Measurements from ENCODE around the gene TNS3.
"Not testable (repeated sequence)": the region's sequence is repeated elsewhere in the genome, so short reads cannot be mapped to it uniquely, and the experiment has no call there.

Gene TNS3

DNA sequence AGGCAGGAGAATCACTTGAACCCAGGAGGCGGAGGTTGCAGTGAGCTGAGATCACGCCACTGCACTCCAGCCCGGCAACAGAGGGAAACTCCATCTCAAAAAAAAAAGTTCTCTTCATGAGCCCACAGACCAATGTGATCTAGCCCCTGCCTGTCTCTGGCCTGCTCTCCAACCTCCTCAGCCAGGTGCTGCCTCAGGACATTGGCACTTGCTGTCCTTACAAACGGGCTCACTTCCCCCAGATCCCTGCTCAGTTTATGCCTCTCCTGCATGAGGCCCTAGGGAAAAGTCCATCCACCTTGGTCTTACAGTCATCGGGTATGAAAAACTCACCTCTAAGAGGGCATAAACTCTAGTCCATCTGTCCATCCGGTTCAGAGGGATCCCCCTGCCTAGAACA, 32.5 kb downstream of the TNS3 start:
- no peaks in the 10 kb centered on the region for H3K36me3 ChIP-seq (ENCODE audit: control insufficient read depth in 2 of 2, insufficient read depth in 2 of 2, low read length in 2 of 2)
- H3K9me3 ChIP-seq (ENCODE audit: control insufficient read depth in 2 of 2, low read length in 2 of 2): no peaks in the 10 kb centered on the region
- peaks cover 14% of the 10 kb centered on the region for H3K4me1 ChIP-seq (ENCODE audit: control insufficient read depth, insufficient read depth, low read length)
- H3K4me3 ChIP-seq (ENCODE audit: low read length in 2 of 2): no peak overlapping the region
- no peaks in the 10 kb centered on the region for H3K27me3 ChIP-seq (ENCODE audit: control insufficient read depth in 1 of 2, insufficient read depth in 2 of 2, low read length in 2 of 2)
- H3K27ac ChIP-seq (ENCODE audit: low read length): no peak overlapping the region
- no peak overlapping the region for H3K9ac ChIP-seq (ENCODE audit: low read length in 2 of 2)

DNA sequence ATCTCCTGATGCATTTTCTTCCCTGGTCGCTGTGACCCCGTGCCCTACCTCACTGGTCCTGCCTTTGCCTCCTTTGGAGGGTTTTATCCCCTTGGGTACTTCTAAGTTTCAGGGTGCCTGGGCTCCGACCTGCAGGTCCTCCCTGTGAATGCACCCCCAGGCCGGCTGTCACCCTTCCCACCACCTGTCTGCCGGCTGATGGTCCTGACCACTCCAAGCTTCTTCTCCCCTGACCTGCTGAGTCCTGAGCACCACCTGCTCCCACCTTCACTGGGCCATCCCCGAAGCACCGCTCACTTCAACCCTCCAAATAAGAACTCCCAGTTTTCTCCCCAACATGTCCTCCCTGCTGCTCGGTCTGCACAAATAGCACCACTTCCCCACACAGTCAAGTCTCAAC, 33.4 kb downstream of the TNS3 start:
- Histone ChIP-seq H3K36me3 (ENCODE audit: control insufficient read depth in 2 of 2, insufficient read depth in 2 of 2, low read length in 2 of 2) (no peaks in the 10 kb centered on the region), H3K27me3 (ENCODE audit: control insufficient read depth in 1 of 2, insufficient read depth in 2 of 2, low read length in 2 of 2) (no peaks in the 10 kb centered on the region), H3K4me3 (ENCODE audit: low read length in 2 of 2) (no peak overlapping the region), H3K27ac (ENCODE audit: low read length) (no peak overlapping the region), H3K4me1 (ENCODE audit: control insufficient read depth, insufficient read depth, low read length) (peaks cover 14% of the 10 kb centered on the region), H3K9me3 (ENCODE audit: control insufficient read depth in 2 of 2, low read length in 2 of 2) (no peaks in the 10 kb centered on the region), H3K9ac (ENCODE audit: low read length in 2 of 2) (no peak overlapping the region)

DNA sequence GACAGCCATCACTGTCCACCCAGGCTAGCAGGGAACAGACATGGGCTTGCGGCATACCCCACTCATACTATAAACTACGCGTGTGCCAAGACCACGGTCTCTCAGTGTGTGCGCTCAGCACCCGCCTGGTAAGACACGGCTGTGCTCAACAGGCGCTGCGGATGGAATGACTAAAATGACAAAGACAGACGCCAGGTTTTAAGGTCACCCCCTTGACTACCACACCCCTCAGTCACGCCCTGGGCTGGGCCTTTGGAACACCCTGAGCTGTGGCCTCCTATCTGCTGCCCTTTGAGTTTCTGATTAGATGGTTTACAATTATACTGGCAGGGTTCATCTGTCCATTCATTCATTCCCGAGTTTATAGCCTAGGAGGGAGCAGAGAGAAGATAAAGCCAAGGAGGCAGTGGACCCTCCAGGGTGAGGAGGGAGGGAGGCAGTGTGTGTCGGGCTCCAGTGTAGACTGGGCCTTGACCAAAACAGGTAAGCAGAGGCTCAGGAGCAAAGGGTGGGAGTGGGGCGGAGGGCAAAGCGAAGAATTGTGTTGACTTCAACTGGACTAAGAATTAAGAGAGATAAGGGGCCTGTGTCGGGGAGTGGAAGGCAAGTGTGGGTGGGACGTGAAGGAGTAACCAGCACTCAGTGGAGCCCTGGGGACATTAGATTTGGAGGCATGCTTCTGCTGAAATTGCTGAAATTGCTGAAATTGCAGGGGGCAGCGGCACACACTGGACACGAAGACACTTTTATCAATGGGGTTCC, 35.0 kb downstream of the TNS3 start:
- Histone ChIP-seq H3K9ac (ENCODE audit: low read length in 2 of 2) (no peak overlapping the region), H3K4me1 (ENCODE audit: control insufficient read depth, insufficient read depth, low read length) (peaks cover 14% of the 10 kb centered on the region), H3K9me3 (ENCODE audit: control insufficient read depth in 2 of 2, low read length in 2 of 2) (no peaks in the 10 kb centered on the region), H3K27me3 (ENCODE audit: control insufficient read depth in 1 of 2, insufficient read depth in 2 of 2, low read length in 2 of 2) (no peaks in the 10 kb centered on the region), H3K27ac (ENCODE audit: low read length) (no peak overlapping the region), H3K36me3 (ENCODE audit: control insufficient read depth in 2 of 2, insufficient read depth in 2 of 2, low read length in 2 of 2) (no peaks in the 10 kb centered on the region), H3K4me3 (ENCODE audit: low read length in 2 of 2) (no peak overlapping the region)

DNA sequence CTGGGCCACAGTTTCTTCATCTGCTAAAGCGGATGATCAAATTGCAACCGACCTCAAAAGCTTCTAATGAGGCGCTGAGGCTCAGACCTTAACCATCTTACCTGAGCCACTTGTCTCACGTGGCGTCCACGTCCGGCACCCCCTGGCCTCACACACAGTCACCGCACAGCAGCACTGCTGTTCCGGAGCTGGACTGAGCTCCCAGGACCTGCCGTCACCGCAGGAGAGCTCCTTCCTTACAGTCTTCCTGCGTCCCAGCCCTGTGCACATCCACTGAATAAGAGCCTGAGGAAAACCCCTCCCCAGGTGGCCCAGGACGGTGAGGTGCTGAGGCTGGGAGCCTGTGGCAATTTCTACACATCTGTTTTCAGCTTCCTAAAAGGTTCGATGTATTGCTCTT, 35.7 kb downstream of the TNS3 start:
- Histone ChIP-seq H3K27ac (ENCODE audit: low read length) (no peak overlapping the region), H3K9ac (ENCODE audit: low read length in 2 of 2) (no peak overlapping the region), H3K4me1 (ENCODE audit: control insufficient read depth, insufficient read depth, low read length) (peaks cover 7% of the 10 kb centered on the region)

DNA sequence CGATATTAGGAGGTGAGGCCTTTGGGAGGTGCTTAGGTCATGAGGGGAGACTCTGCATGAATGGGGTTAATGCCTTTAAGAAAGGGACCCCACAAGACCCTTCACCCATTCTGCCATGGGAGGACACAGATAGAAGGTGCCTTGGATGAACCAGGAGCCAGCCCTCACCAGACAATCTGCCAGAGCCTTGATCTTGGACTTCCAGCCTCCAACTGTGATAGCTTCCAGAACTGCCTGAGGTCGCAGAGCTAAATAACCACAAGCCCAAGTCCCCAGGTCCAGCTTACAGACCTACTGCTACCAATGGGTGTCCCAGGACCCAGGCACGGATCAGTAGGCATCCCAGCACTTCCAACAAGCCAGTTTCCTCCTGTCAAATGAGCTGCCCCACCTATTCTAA, 37.5 kb downstream of the TNS3 start:
- Histone ChIP-seq H3K9ac (ENCODE audit: low read length in 2 of 2) (no peak overlapping the region), H3K27me3 (ENCODE audit: control insufficient read depth in 1 of 2, insufficient read depth in 2 of 2, low read length in 2 of 2) (no peaks in the 10 kb centered on the region), H3K4me1 (ENCODE audit: control insufficient read depth, insufficient read depth, low read length) (peaks cover 2% of the 10 kb centered on the region), H3K27ac (ENCODE audit: low read length) (no peak overlapping the region), H3K36me3 (ENCODE audit: control insufficient read depth in 2 of 2, insufficient read depth in 2 of 2, low read length in 2 of 2) (no peaks in the 10 kb centered on the region), H3K4me3 (ENCODE audit: low read length in 2 of 2) (no peak overlapping the region), H3K9me3 (ENCODE audit: control insufficient read depth in 2 of 2, low read length in 2 of 2) (no peaks in the 10 kb centered on the region)

More for the DNA sequence above, 35.7 kb downstream of the TNS3 start:
- no peaks in the 10 kb centered on the region for H3K36me3 ChIP-seq (ENCODE audit: control insufficient read depth in 2 of 2, insufficient read depth in 2 of 2, low read length in 2 of 2)
- no peak overlapping the region for H3K4me3 ChIP-seq (ENCODE audit: low read length in 2 of 2)
- H3K9me3 ChIP-seq (ENCODE audit: control insufficient read depth in 2 of 2, low read length in 2 of 2): no peaks in the 10 kb centered on the region
- H3K27me3 ChIP-seq (ENCODE audit: control insufficient read depth in 1 of 2, insufficient read depth in 2 of 2, low read length in 2 of 2): no peaks in the 10 kb centered on the region

DNA sequence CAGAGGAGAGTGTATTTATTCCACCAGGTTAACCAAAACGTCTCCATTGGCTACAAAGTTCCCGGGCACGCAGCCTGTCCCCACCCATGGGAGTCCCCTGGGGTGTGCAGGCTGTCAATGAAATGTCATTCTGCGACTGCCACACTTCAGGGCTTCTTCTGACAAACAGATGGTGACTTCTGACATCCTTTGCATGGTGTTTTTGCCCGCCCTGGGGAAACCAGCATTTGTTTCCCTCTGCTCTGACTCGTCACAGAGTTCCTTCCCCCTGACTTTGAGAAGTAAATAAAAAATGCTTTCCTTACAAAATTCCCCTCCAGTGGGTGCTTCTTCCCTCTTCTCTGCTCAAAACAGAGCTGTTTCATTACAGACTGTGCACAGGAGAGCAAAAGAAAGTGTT, 38.2 kb downstream of the TNS3 start:
- Histone ChIP-seq H3K36me3 (ENCODE audit: control insufficient read depth in 2 of 2, insufficient read depth in 2 of 2, low read length in 2 of 2) (no peaks in the 10 kb centered on the region), H3K4me3 (ENCODE audit: low read length in 2 of 2) (no peak overlapping the region), H3K4me1 (ENCODE audit: control insufficient read depth, insufficient read depth, low read length) (peaks cover 3% of the 10 kb centered on the region), H3K27ac (ENCODE audit: low read length) (no peak overlapping the region), H3K9me3 (ENCODE audit: control insufficient read depth in 2 of 2, low read length in 2 of 2) (no peaks in the 10 kb centered on the region), H3K9ac (ENCODE audit: low read length in 2 of 2) (no peak overlapping the region), H3K27me3 (ENCODE audit: control insufficient read depth in 1 of 2, insufficient read depth in 2 of 2, low read length in 2 of 2) (no peaks in the 10 kb centered on the region)

DNA sequence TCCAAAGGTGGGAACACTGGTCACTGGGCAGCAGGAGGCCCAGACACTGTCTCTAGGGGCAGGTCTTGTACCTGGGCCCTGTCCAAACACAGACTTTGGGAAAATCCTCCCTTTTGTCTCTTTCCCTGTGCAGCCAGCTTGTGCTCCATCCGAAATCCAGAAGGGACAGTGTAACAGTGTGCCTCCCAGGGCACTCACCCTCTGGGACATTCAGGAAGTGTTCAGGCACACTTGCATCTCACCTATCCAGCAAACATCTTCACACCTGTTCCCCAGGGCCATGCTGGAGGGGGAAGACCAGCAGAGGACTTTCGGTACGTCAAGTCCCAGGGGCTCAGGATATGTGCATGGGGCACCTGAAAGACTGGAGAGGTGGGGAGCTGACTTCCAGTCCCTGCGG, 38.9 kb downstream of the TNS3 start:
- Histone ChIP-seq H3K9ac (ENCODE audit: low read length in 2 of 2) (no peak overlapping the region), H3K36me3 (ENCODE audit: control insufficient read depth in 2 of 2, insufficient read depth in 2 of 2, low read length in 2 of 2) (no peaks in the 10 kb centered on the region), H3K27me3 (ENCODE audit: control insufficient read depth in 1 of 2, insufficient read depth in 2 of 2, low read length in 2 of 2) (no peaks in the 10 kb centered on the region), H3K4me1 (ENCODE audit: control insufficient read depth, insufficient read depth, low read length) (peaks cover 8% of the 10 kb centered on the region), H3K9me3 (ENCODE audit: control insufficient read depth in 2 of 2, low read length in 2 of 2) (no peaks in the 10 kb centered on the region), H3K4me3 (ENCODE audit: low read length in 2 of 2) (no peak overlapping the region), H3K27ac (ENCODE audit: low read length) (no peak overlapping the region)

DNA sequence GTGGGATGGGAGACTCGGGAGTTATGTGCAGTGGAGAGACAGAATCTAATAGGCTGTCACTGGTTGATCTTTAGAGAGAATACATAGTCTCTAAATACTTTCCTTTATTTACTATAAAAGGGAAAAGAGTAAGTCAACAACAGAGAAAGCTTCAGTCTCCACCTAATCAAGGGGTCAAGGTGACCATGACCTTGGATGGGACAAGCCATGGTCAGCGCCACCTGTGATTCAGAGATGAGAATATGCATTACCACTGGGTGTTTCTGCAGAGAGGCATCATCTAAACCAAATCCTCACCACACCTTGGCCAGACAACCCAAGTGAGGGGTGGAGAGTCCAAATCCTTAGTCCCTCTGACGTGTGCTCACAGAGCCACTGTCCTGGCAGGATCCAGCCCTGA, 39.9 kb downstream of the TNS3 start:
- H3K27me3 ChIP-seq (ENCODE audit: control insufficient read depth in 1 of 2, insufficient read depth in 2 of 2, low read length in 2 of 2): no peaks in the 10 kb centered on the region
- H3K9ac ChIP-seq (ENCODE audit: low read length in 2 of 2): no peak overlapping the region
- H3K4me1 ChIP-seq (ENCODE audit: control insufficient read depth, insufficient read depth, low read length): peaks cover 14% of the 10 kb centered on the region
- H3K9me3 ChIP-seq (ENCODE audit: control insufficient read depth in 2 of 2, low read length in 2 of 2): no peaks in the 10 kb centered on the region
- H3K36me3 ChIP-seq (ENCODE audit: control insufficient read depth in 2 of 2, insufficient read depth in 2 of 2, low read length in 2 of 2): no peaks in the 10 kb centered on the region
- no peak overlapping the region for H3K27ac ChIP-seq (ENCODE audit: low read length)
- H3K4me3 ChIP-seq (ENCODE audit: low read length in 2 of 2): no peak overlapping the region

DNA sequence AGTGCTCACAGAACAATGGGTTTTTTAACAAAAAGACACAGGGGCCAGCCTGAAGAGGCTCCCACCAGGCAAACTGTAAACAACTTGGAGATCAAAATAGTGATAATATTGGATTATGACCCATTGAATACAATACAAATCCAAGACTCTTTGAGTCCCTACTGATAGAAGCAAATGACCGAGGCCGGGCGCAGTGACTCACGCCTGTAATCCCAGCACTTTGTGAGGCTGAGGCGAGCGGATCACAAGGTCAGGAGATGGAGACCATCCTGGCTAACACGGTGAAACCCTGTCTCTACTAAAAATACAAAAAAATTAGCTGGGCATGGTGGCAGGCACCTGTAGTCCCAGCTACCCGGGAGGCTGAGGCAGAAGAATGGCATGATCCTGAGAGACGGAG, 40.4 kb downstream of the TNS3 start:
- not testable (repeated sequence) for H3K4me3 ChIP-seq (ENCODE audit: low read length in 2 of 2); H3K27me3 ChIP-seq (ENCODE audit: control insufficient read depth in 1 of 2, insufficient read depth in 2 of 2, low read length in 2 of 2); H3K36me3 ChIP-seq (ENCODE audit: control insufficient read depth in 2 of 2, insufficient read depth in 2 of 2, low read length in 2 of 2); H3K9me3 ChIP-seq (ENCODE audit: control insufficient read depth in 2 of 2, low read length in 2 of 2); H3K27ac ChIP-seq (ENCODE audit: low read length); H3K9ac ChIP-seq (ENCODE audit: low read length in 2 of 2)
- H3K4me1 ChIP-seq (ENCODE audit: control insufficient read depth, insufficient read depth, low read length): peaks cover 20% of the 10 kb centered on the region

DNA sequence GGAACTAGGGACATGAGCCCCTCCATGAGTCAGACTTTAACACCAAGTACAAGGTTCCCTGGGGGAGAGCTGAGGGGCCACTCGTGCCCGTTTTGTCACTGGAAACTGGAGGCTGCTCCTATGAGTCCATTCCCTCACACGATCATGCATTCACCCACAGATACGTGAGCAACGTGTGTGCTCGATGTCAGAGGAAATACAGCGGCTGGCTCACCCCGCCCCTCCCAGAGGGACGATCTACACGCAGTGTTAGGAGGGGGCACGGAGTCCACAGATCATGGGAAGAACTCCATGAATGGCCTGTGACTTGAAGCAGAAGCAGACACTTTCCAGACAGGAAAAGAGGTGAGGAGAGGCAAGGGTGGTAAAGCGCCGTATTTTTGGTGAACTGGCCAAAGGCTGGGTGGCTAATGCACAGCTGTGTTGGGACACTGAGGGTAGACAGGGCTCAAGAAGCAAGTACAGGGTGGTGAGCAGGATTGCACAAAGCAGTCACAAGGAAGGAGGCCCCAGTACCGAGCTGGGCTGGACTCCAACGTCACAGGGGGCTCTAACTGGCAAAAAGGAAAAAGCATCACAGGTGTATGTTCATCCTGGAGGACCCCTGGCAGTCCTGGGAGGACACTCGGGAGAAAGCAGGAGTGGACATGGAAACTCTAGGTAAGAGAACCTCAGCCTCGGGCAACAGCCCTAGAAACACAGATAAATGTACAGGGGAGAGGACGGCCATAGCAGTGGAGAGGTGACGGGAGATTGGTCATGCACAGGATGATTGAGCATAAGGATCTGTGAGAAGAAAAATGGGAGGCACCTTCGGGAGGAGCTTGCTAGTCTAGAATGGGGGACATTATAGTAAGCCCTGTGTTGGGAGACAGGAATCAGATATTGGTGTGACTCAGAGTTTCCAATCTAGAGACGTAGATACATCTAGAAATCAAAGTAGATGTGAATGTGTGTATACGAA, 41.2 kb downstream of the TNS3 start:
- Histone ChIP-seq H3K36me3 (ENCODE audit: control insufficient read depth in 2 of 2, insufficient read depth in 2 of 2, low read length in 2 of 2) (no peaks in the 10 kb centered on the region), H3K4me1 (ENCODE audit: control insufficient read depth, insufficient read depth, low read length) (peaks cover 26% of the 10 kb centered on the region), H3K9me3 (ENCODE audit: control insufficient read depth in 2 of 2, low read length in 2 of 2) (no peaks in the 10 kb centered on the region), H3K27ac (ENCODE audit: low read length) (no peak overlapping the region), H3K27me3 (ENCODE audit: control insufficient read depth in 1 of 2, insufficient read depth in 2 of 2, low read length in 2 of 2) (no peaks in the 10 kb centered on the region), H3K4me3 (ENCODE audit: low read length in 2 of 2) (no peak overlapping the region), H3K9ac (ENCODE audit: low read length in 2 of 2) (no peak overlapping the region)

DNA sequence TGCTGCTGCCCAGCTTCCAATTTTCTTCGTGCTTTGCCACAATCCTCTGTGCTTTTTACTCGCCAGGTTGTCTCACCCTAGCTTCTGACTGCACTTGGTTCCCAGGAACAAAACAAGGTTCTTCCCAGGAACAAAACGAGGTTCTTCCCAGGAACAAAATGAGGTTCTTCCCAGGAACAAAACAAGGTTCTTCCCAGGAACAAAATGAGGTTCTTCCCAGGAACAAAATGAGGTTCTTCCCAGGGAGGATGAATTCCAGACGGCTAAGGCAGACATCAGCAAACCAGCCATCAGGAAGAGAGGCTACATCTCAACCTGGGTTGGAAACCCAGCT, 41.9 kb downstream of the TNS3 start:
- Histone ChIP-seq H3K9ac (ENCODE audit: low read length in 2 of 2) (no peak overlapping the region), H3K9me3 (ENCODE audit: control insufficient read depth in 2 of 2, low read length in 2 of 2) (no peaks in the 10 kb centered on the region), H3K36me3 (ENCODE audit: control insufficient read depth in 2 of 2, insufficient read depth in 2 of 2, low read length in 2 of 2) (no peaks in the 10 kb centered on the region), H3K27ac (ENCODE audit: low read length) (no peak overlapping the region), H3K4me1 (ENCODE audit: control insufficient read depth, insufficient read depth, low read length) (peaks cover 29% of the 10 kb centered on the region), H3K27me3 (ENCODE audit: control insufficient read depth in 1 of 2, insufficient read depth in 2 of 2, low read length in 2 of 2) (no peaks in the 10 kb centered on the region), H3K4me3 (ENCODE audit: low read length in 2 of 2) (no peak overlapping the region)

Measured in stomach smooth muscle (tissue), 2 donors.